ENCODE data around the gene KLHL35.

GRCh38 chr11:75403983-75404658, 28.9 kb downstream of the KLHL35 start:
- no peak for TF ChIP-seq POLR2AphosphoS5 (IDR thresholded peaks at IDR 0.05; ENCODE audit: insufficient read depth in 1 of 2, low read depth in 1 of 2)
- no peak for TF ChIP-seq CTCF (IDR thresholded peaks at IDR 0.05)
- no peak for TF ChIP-seq POLR2A (IDR thresholded peaks at IDR 0.05)

Data from vagina (tissue), 2 donors.